ENCODE measurements around the gene POLN.
"Not testable (repeated sequence)": the region's sequence is repeated elsewhere in the genome, so short reads cannot be mapped to it uniquely, and the experiment has no call there.

The POLN gene

GRCh38 chr4:2219233-2219760 is 22.6 kb downstream of the POLN start:
- DNase-seq (ENCODE audit: low spot score), result no peak

GRCh38 chr4:2218436-2218835 is 23.5 kb downstream of the POLN start:
- DNase-seq (ENCODE audit: low spot score), result no peak

- no peak for DNase-seq (ENCODE audit: low spot score)
Observed at GRCh38 chr4:2217726-2218125, 24.2 kb downstream of the POLN start.

- DNase-seq (ENCODE audit: low spot score), result no peak
Observed at GRCh38 chr4:2212831-2213230, 29.1 kb downstream of the POLN start.

GRCh38 chr4:2202789-2203188 is 39.1 kb downstream of the POLN start:
- DNase-seq (ENCODE audit: low spot score), result not testable (repeated sequence)

- no peak for DNase-seq (ENCODE audit: low spot score)
Observed at GRCh38 chr4:2194496-2194895, 47.4 kb downstream of the POLN start.

GRCh38 chr4:2193326-2193725 is 48.6 kb downstream of the POLN start:
- DNase-seq (ENCODE audit: low spot score), result no peak

- no peak for DNase-seq (ENCODE audit: low spot score)
Observed at GRCh38 chr4:2186865-2187172, 55.1 kb downstream of the POLN start.

GRCh38 chr4:2186133-2186864 is 55.6 kb downstream of the POLN start:
- no peak for DNase-seq (ENCODE audit: low spot score)

GRCh38 chr4:2183394-2183793 is 58.5 kb downstream of the POLN start:
- DNase-seq (ENCODE audit: low spot score), result no peak

GRCh38 chr4:2182994-2183393 is 58.9 kb downstream of the POLN start:
- no peak for DNase-seq (ENCODE audit: low spot score)

- DNase-seq (ENCODE audit: low spot score), result no peak
Observed at GRCh38 chr4:2180410-2180809, 61.5 kb downstream of the POLN start.

GRCh38 chr4:2179717-2180116 is 62.2 kb downstream of the POLN start:
- no peak for DNase-seq (ENCODE audit: low spot score)

GRCh38 chr4:2178986-2179385 is 62.9 kb downstream of the POLN start:
- no peak for DNase-seq (ENCODE audit: low spot score)

- no peak for DNase-seq (ENCODE audit: low spot score)
Observed at GRCh38 chr4:2177443-2178093, 64.4 kb downstream of the POLN start.

GRCh38 chr4:2175990-2176698 is 65.8 kb downstream of the POLN start:
- DNase-seq (ENCODE audit: low spot score), result no peak

- no peak for DNase-seq (ENCODE audit: low spot score)
Observed at GRCh38 chr4:2174061-2174460, 67.9 kb downstream of the POLN start.

GRCh38 chr4:2172627-2173231 is 69.2 kb downstream of the POLN start:
- DNase-seq (ENCODE audit: low spot score), result no peak

- DNase-seq (ENCODE audit: low spot score), result peak; percentile 6
Observed at GRCh38 chr4:2172161-2172560, 69.8 kb downstream of the POLN start.

GRCh38 chr4:2168469-2169319 is 73.2 kb downstream of the POLN start:
- no peak for DNase-seq (ENCODE audit: low spot score)

- DNase-seq (ENCODE audit: low spot score), result no peak
Observed at GRCh38 chr4:2166253-2166652, 75.7 kb downstream of the POLN start.

- DNase-seq (ENCODE audit: low spot score), result no peak
Observed at GRCh38 chr4:2165391-2165790, 76.5 kb downstream of the POLN start.

Measured in globus pallidus (tissue), 1 donor.